Lower leg skin (tissue), 3 donors: ENCODE data around the gene INPP4A.

Source experiments
- POLR2A ChIP-seq, 2 donors: fragments of 450-650 bp; IDR thresholded peaks; one replicate each; pipeline ENCODE4 v1.6.1; 2016 to 2017; ENCODE audit warnings: antibody characterized with exemption in 2 of 2, mild to moderate bottlenecking in 1 of 2, moderate library complexity in 1 of 2
- TF ChIP-seq, protein P1 (sequence below), 3 donors: fragments of 450-650 bp; IDR thresholded peaks; one replicate each; pipeline ENCODE4 v1.5.1; 2016; ENCODE audit warnings: antibody characterized with exemption in 3 of 3, mild to moderate bottlenecking in 3 of 3, moderate library complexity in 2 of 3

DNA sequence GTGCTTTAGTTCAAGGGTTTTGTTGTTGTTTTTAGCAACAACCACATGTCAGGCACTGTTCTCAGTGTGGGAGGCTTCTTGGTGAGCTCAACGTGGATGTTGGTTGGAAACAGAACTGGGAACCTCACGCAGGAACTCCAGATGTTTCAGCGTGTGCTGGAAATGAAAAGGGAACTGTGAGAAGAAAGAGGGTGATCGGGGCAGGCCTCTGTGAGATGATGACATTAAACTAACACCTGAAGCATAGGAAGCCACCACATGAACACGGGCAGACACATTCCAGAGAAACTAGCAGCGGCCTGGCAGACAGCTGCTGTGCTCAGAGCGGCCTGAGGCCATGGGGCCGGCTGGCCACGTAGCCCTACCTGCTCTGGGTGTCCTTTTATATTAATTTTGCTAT is 97.2 kb downstream of the INPP4A start:
- TF ChIP-seq, protein P1, sequence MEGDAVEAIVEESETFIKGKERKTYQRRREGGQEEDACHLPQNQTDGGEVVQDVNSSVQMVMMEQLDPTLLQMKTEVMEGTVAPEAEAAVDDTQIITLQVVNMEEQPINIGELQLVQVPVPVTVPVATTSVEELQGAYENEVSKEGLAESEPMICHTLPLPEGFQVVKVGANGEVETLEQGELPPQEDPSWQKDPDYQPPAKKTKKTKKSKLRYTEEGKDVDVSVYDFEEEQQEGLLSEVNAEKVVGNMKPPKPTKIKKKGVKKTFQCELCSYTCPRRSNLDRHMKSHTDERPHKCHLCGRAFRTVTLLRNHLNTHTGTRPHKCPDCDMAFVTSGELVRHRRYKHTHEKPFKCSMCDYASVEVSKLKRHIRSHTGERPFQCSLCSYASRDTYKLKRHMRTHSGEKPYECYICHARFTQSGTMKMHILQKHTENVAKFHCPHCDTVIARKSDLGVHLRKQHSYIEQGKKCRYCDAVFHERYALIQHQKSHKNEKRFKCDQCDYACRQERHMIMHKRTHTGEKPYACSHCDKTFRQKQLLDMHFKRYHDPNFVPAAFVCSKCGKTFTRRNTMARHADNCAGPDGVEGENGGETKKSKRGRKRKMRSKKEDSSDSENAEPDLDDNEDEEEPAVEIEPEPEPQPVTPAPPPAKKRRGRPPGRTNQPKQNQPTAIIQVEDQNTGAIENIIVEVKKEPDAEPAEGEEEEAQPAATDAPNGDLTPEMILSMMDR (IDR thresholded peaks at IDR 0.05) = no peak
- no peak for TF ChIP-seq POLR2A (IDR thresholded peaks at IDR 0.05)
